Liver (tissue), 9 donors: ENCODE data around the gene ALOX15. TPM values are rescaled to one million over a fixed set of nuclear protein-coding genes. Genes with fewer than 3 reads are reported as not detected.

ENCODE experiments used
- DNase-seq: peaks from one replicate; pipeline ENCODE4 v3.0.0-alpha.2; 2017; ENCODE audit warnings: low spot score
- H3K27ac ChIP-seq, 2 donors: one replicate each; pipeline ENCODE4 v1.7.0; 2013; ENCODE audit warnings: inconsistent platforms in 2 of 2, low read length in 2 of 2, control low read depth in 1 of 2, low read depth in 1 of 2, mild to moderate bottlenecking in 1 of 2
- H3K27me3 ChIP-seq, 4 donors: one replicate each; pipeline versions ENCODE4 v1.6.1 to v1.7.0; 2013; ENCODE audit warnings: low read length in 3 of 4, inconsistent platforms in 1 of 4, mild to moderate bottlenecking in 1 of 4, moderate library complexity in 1 of 4; ENCODE audit not compliant: control insufficient read depth in 4 of 4, insufficient read depth in 4 of 4
- H3K36me3 ChIP-seq, 4 donors: one replicate each; pipeline versions ENCODE4 v1.6.1 to v1.7.0; 2013; ENCODE audit warnings: low read length in 3 of 4, mild to moderate bottlenecking in 3 of 4, low read depth in 1 of 4, moderate library complexity in 1 of 4; ENCODE audit not compliant: control insufficient read depth in 4 of 4, insufficient read depth in 3 of 4
- H3K4me1 ChIP-seq, 4 donors: one replicate each; pipeline versions ENCODE4 v1.6.1 to v1.7.0; 2013; ENCODE audit warnings: low read length in 3 of 4, mild to moderate bottlenecking in 3 of 4, moderate library complexity in 1 of 4; ENCODE audit not compliant: control insufficient read depth in 4 of 4, insufficient read depth in 4 of 4
- H3K4me3 ChIP-seq, 3 donors: one replicate each; pipeline versions ENCODE4 v1.6.1 to v1.7.0; 2013; ENCODE audit warnings: low read length in 3 of 3, control low read depth in 1 of 3, low read depth in 1 of 3, mild to moderate bottlenecking in 1 of 3
- H3K9ac ChIP-seq, 2 donors: one replicate each; pipeline ENCODE4 v1.7.0; 2013; ENCODE audit warnings: low read length in 2 of 2, mild to moderate bottlenecking in 2 of 2, moderate library complexity in 2 of 2, control low read depth in 1 of 2, low read depth in 1 of 2
- H3K9me3 ChIP-seq, 4 donors: one replicate each; pipeline versions ENCODE4 v1.6.1 to v1.7.0; 2013; ENCODE audit warnings: low read length in 3 of 4; ENCODE audit not compliant: control insufficient read depth in 4 of 4
- CTCF ChIP-seq: fragments of 150-350 bp; IDR thresholded peaks from 2 replicates; pipeline ENCODE4 v1.5.1; 2017; ENCODE audit warnings: improper control_type of control experiment, low read depth, low read length; ENCODE audit not compliant: missing input control
- FOXA1 ChIP-seq: IDR thresholded peaks from 2 replicates; pipeline ENCODE4 v1.6.1; 2016; ENCODE audit warnings: antibody characterized with exemption
- GABPA ChIP-seq, 2 donors: IDR thresholded peaks in 1 of 2; conservative IDR thresholded peaks in 1 of 2; 2 replicates each; pipeline ENCODE4 v1.6.1; 2016; ENCODE audit warnings: antibody characterized with exemption in 2 of 2, mild to moderate bottlenecking in 1 of 2, moderate library complexity in 1 of 2
- HNF4G ChIP-seq: IDR thresholded peaks from 2 replicates; pipeline ENCODE4 v1.6.1; 2016; ENCODE audit warnings: antibody characterized with exemption
- JUND ChIP-seq, 2 donors: IDR thresholded peaks; 2 replicates each; pipeline ENCODE4 v1.6.1; 2016; ENCODE audit warnings: antibody characterized with exemption in 2 of 2
- MAX ChIP-seq: IDR thresholded peaks from 2 replicates; pipeline ENCODE4 v1.6.1; 2016; ENCODE audit warnings: antibody characterized with exemption
- NR2F2 ChIP-seq: IDR thresholded peaks from 2 replicates; pipeline ENCODE4 v1.6.1; 2016; ENCODE audit warnings: antibody characterized with exemption
- RAD21 ChIP-seq, 2 donors: IDR thresholded peaks; 2 replicates each; pipeline ENCODE4 v1.6.1; 2016; ENCODE audit warnings: antibody characterized with exemption in 2 of 2, mild to moderate bottlenecking in 2 of 2
- RXRA ChIP-seq, 2 donors: IDR thresholded peaks; 2 replicates each; pipeline ENCODE4 v1.6.1; 2017 to 2018; ENCODE audit warnings: antibody characterized with exemption in 2 of 2, mild to moderate bottlenecking in 1 of 2
- TAF1 ChIP-seq: conservative IDR thresholded peaks from 2 replicates; pipeline ENCODE4 v1.6.1; 2016; ENCODE audit warnings: antibody characterized with exemption, mild to moderate bottlenecking
- YY1 ChIP-seq: IDR thresholded peaks from 2 replicates; pipeline ENCODE4 v1.6.1; 2016; ENCODE audit warnings: antibody characterized with exemption, mild to moderate bottlenecking
- WGBS: extraction: QIAGEN DNeasy Blood & Tissue Kit; methylation state at CpG from one replicate; pipeline ENCODE4 v1.1.7; 2013; 5-methylcytosine and 5-hydroxymethylcytosine counted together
- polyA plus RNA-seq, 2 donors: library from polyadenylated mRNA; stranded (reverse) in 1 of 2; unstranded in 1 of 2; fragments of 200-250 nt in 1 of 2; fragments of >200 nt in 1 of 2; fragmentation: Nextera tagmentation in 1 of 2; extraction: Ambion mirVana in 1 of 2; gene quantifications; one replicate each; pipeline versions ENCODE4 v1.2.1 to v1.2.3, GENCODE V29; 2013 to 2015
- total RNA-seq, 2 donors: library from RNA; depleted of rRNA; stranded (reverse); fragments of >200 nt; gene quantifications; one replicate each; pipeline ENCODE4 v1.2.3, GENCODE V29; 2014
- TF ChIP-seq, protein P1 (sequence below): IDR thresholded peaks from 2 replicates; pipeline ENCODE4 v1.6.1; 2016; ENCODE audit warnings: antibody characterized with exemption
- TF ChIP-seq, protein P2 (sequence below): IDR thresholded peaks from 2 replicates; pipeline ENCODE4 v1.6.1; 2016; ENCODE audit warnings: antibody characterized with exemption
- donor health status: healthy.
- donor health status: healthy.
- donor health status: healthy.
- donor health status: healthy.
- donor health status: healthy.

Gene ALOX15
- total and polyA plus RNA-seq, 4 donors: 0.03 to 1.7 TPM; not detected in 2

GRCh38 chr17:4631836-4632580, 9.5 kb downstream of the ALOX15 start (continued):
- TF ChIP-seq, protein P1, sequence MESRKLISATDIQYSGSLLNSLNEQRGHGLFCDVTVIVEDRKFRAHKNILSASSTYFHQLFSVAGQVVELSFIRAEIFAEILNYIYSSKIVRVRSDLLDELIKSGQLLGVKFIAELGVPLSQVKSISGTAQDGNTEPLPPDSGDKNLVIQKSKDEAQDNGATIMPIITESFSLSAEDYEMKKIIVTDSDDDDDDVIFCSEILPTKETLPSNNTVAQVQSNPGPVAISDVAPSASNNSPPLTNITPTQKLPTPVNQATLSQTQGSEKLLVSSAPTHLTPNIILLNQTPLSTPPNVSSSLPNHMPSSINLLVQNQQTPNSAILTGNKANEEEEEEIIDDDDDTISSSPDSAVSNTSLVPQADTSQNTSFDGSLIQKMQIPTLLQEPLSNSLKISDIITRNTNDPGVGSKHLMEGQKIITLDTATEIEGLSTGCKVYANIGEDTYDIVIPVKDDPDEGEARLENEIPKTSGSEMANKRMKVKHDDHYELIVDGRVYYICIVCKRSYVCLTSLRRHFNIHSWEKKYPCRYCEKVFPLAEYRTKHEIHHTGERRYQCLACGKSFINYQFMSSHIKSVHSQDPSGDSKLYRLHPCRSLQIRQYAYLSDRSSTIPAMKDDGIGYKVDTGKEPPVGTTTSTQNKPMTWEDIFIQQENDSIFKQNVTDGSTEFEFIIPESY: no peak
- TF ChIP-seq YY1 (no peak), RXRA (IDR thresholded peaks at IDR 0.05) (no peak), RAD21 (IDR thresholded peaks at IDR 0.05) (no peak), TAF1 (no peak), HNF4G (no peak)

GRCh38 chr17:4631431-4631830, 10.0 kb downstream of the ALOX15 start:
- Histone ChIP-seq H3K4me3 (no peak overlapping the region), H3K4me1 (peaks cover 0 to 6% (median 0%) of the 10 kb centered on the region in 4 donors), H3K9ac (no peak overlapping the region), H3K36me3 (no peaks in the 10 kb centered on the region), H3K27ac (no peak overlapping the region), H3K9me3 (no peaks in the 10 kb centered on the region), H3K27me3 (no peaks in the 10 kb centered on the region)
- no peak for DNase-seq
- WGBS: 85% methylated on average over 8 of the region's 8 CpGs
- TF ChIP-seq JUND (IDR thresholded peaks at IDR 0.05) (no peak), RAD21 (IDR thresholded peaks at IDR 0.05) (no peak), CTCF (no peak), TAF1 (no peak), NR2F2 (no peak), GABPA (IDR thresholded peaks at IDR 0.05 in 1 of 2, conservative IDR thresholded peaks at IDR 0.05 in 1 of 2) (no peak), HNF4G (no peak), YY1 (no peak)
- TF ChIP-seq, protein P2, sequence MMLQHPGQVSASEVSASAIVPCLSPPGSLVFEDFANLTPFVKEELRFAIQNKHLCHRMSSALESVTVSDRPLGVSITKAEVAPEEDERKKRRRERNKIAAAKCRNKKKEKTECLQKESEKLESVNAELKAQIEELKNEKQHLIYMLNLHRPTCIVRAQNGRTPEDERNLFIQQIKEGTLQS: no peak

DNA sequence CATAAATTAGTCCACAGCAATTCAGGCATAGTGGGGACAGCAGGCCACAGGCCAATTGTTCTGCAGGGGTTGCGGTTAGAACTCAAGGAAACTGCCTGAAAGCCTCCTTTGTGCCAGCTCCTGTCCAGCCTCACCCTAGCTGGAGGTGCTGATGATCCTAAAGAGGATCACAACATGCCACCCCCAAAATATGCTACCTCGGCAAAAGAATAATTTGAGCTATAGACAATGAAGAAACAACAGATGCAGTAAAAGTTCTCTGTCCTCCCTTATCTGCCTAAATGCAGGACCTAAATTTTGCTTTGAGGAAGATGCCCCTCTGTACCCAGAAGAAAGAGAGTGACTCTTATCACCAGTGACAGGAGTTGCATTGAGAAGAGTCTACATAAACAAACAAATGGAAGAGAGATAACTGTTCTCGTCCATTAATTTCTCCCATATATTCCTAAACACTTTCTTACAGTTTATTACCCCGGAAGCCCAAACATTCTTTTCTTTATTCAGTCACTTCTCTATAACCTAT, 14.7 kb downstream of the ALOX15 start:
- no peaks in the 10 kb centered on the region for H3K9me3 ChIP-seq
- H3K4me3 ChIP-seq: no peak overlapping the region
- H3K27me3 ChIP-seq: no peaks in the 10 kb centered on the region
- H3K9ac ChIP-seq: no peak overlapping the region
- H3K4me1 ChIP-seq: no peaks in the 10 kb centered on the region
- no peak overlapping the region for H3K27ac ChIP-seq
- WGBS: 77% methylated on average over 4 of the region's 4 CpGs
- TF ChIP-seq RAD21 (IDR thresholded peaks at IDR 0.05): no peak
- TF ChIP-seq NR2F2: no peak
- TF ChIP-seq FOXA1: no peak
- TF ChIP-seq MAX: no peak
- no peaks in the 10 kb centered on the region for H3K36me3 ChIP-seq
- DNase-seq: no peak
